ENCODE measurements around the gene SLC38A9.

SLC38A9 gene

DNA sequence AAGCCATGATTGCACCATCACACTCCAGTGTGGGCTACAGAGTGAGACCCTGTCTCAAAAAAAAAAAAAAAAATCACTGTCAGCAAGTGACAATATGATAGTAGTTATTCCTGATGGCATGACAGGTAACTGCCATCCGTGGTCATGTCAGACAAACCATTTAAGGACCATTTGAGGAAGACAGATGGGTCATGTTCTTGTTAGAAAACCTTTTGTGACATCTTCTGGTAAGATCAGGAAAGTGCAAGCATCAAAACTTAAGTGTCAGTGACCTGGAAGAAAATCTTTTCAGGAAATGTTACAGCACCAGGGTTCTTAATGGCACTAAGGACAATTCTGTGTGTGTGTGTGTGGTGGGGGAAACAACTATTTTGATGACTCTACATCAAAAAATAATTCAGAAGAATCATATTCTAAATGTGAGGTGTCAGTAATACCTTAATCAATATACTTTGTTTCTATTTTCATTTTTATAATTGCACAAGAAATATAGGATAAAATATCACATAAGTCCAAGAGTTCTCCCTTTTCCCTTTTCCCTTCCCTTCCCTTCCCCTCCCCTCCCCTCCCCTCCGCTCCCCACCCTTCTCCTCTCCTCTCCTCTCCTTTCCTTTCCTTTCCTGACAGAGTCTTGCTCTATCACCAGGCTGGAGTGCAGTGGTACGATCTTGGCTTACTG is 17.8 kb downstream of the SLC38A9 start:
- H3K4me3 ChIP-seq (ENCODE audit: low read depth, low read length): no peak overlapping the region
- DNase-seq (ENCODE audit: low read depth): peak; percentile 51
- TF ChIP-seq CTCF (IDR thresholded peaks at IDR 0.05; ENCODE audit: insufficient read depth, low read depth, low read length, missing control alignments): peak; percentile 41

GRCh38 chr5:55692509-55692908 is 19.6 kb downstream of the SLC38A9 start:
- DNase-seq (ENCODE audit: low read depth): no peak
- no peak for TF ChIP-seq CTCF (IDR thresholded peaks at IDR 0.05; ENCODE audit: insufficient read depth, low read depth, low read length, missing control alignments)
- H3K4me3 ChIP-seq (ENCODE audit: low read depth, low read length): no peak overlapping the region

DNA sequence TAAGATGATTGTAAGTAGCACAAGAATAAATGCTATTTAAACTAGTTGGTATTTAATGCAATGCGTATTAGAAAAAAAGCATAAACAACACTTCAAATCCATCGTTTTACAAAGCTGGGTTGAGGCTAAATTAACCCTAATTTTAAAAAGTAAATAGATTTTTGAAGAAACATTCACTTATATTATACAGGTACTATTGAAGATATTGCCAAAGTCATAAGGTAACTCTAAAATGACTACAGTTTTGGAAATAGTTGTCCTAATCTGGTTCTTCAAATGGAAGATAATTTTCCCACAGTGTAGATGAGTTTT is 20.1 kb downstream of the SLC38A9 start:
- H3K4me3 ChIP-seq (ENCODE audit: low read depth, low read length): no peak overlapping the region
- no peak for TF ChIP-seq CTCF (IDR thresholded peaks at IDR 0.05; ENCODE audit: insufficient read depth, low read depth, low read length, missing control alignments)
- DNase-seq (ENCODE audit: low read depth): no peak

- H3K4me3 ChIP-seq (ENCODE audit: low read depth, low read length): no peak overlapping the region
- peak; percentile 37 for TF ChIP-seq CTCF (IDR thresholded peaks at IDR 0.05; ENCODE audit: insufficient read depth, low read depth, low read length, missing control alignments)
- DNase-seq (ENCODE audit: low read depth): peak; percentile 52
Observed at GRCh38 chr5:55691265-55692105, 20.6 kb downstream of the SLC38A9 start.

- no peak overlapping the region for H3K4me3 ChIP-seq (ENCODE audit: low read depth, low read length)
- DNase-seq (ENCODE audit: low read depth): no peak
- TF ChIP-seq CTCF (IDR thresholded peaks at IDR 0.05; ENCODE audit: insufficient read depth, low read depth, low read length, missing control alignments): no peak
Observed at GRCh38 chr5:55682071-55682470, 30.1 kb downstream of the SLC38A9 start.

GRCh38 chr5:55681301-55681700 is 30.8 kb downstream of the SLC38A9 start:
- TF ChIP-seq CTCF (IDR thresholded peaks at IDR 0.05; ENCODE audit: insufficient read depth, low read depth, low read length, missing control alignments): no peak
- DNase-seq (ENCODE audit: low read depth): no peak
- no peak overlapping the region for H3K4me3 ChIP-seq (ENCODE audit: low read depth, low read length)

All from GM12865 (cell line).